ENCODE measurements around the gene SLC2A4.

The SLC2A4 gene

GRCh38 chr17:7279448-7279847, 2.1 kb upstream of the SLC2A4 start:
- DNase-seq (ENCODE audit: low read depth in 2 of 2), result no peak

- peak; percentile 71 to 74 for DNase-seq (ENCODE audit: low read depth in 2 of 2)
Observed at GRCh38 chr17:7280519-7281073, 922 bp upstream of the SLC2A4 start.

- DNase-seq (ENCODE audit: low read depth in 2 of 2), result no peak
Observed at GRCh38 chr17:7281953-7282751, 634 bp downstream of the SLC2A4 start.

GRCh38 chr17:7282752-7283321, 1.3 kb downstream of the SLC2A4 start:
- no peak for DNase-seq (ENCODE audit: low read depth in 2 of 2)

- DNase-seq (ENCODE audit: low read depth in 2 of 2), result no peak
Observed at GRCh38 chr17:7283471-7284216, 2.1 kb downstream of the SLC2A4 start.

- no peak for DNase-seq (ENCODE audit: low read depth in 2 of 2)
Observed at GRCh38 chr17:7284911-7285310, 3.4 kb downstream of the SLC2A4 start.

- DNase-seq (ENCODE audit: low read depth in 2 of 2), result no peak
Observed at GRCh38 chr17:7285679-7286078, 4.2 kb downstream of the SLC2A4 start.

GRCh38 chr17:7289256-7290032, 7.9 kb downstream of the SLC2A4 start:
- DNase-seq (ENCODE audit: low read depth in 2 of 2), result no peak

GRCh38 chr17:7290166-7290565, 8.6 kb downstream of the SLC2A4 start:
- no peak for DNase-seq (ENCODE audit: low read depth in 2 of 2)

- no peak for DNase-seq (ENCODE audit: low read depth in 2 of 2)
Observed at GRCh38 chr17:7290685-7291084, 9.2 kb downstream of the SLC2A4 start.

GRCh38 chr17:7292194-7292593, 10.7 kb downstream of the SLC2A4 start:
- no peak for DNase-seq (ENCODE audit: low read depth in 2 of 2)

GRCh38 chr17:7292729-7293128, 11.2 kb downstream of the SLC2A4 start:
- no peak for DNase-seq (ENCODE audit: low read depth in 2 of 2)

GRCh38 chr17:7293159-7293558, 11.6 kb downstream of the SLC2A4 start:
- DNase-seq (ENCODE audit: low read depth in 2 of 2), result no peak

- DNase-seq (ENCODE audit: low read depth in 2 of 2), result no peak
Observed at GRCh38 chr17:7293816-7294613, 12.5 kb downstream of the SLC2A4 start.

- peak; percentile 70 to 81 for DNase-seq (ENCODE audit: low read depth in 2 of 2)
Observed at GRCh38 chr17:7294614-7295153, 13.2 kb downstream of the SLC2A4 start, which contains the start of gene YBX2. TSS of gene YBX2 (minus strand) at chr17:7294639. CDS start at chr17:7294500, 139 bp downstream.

GRCh38 chr17:7295230-7296180, 14.0 kb downstream of the SLC2A4 start:
- no peak for DNase-seq (ENCODE audit: low read depth in 2 of 2)

- DNase-seq (ENCODE audit: low read depth in 2 of 2), result peak; percentile 60 to 61
Observed at GRCh38 chr17:7296189-7296861, 14.8 kb downstream of the SLC2A4 start.

- no peak for DNase-seq (ENCODE audit: low read depth in 2 of 2)
Observed at GRCh38 chr17:7304179-7304578, 22.7 kb downstream of the SLC2A4 start.

Measured in stimulated activated CD8-positive, alpha-beta memory T cell treated with anti-CD3 and anti-CD28 coated beads, Interleukin-15, amount 100 ng/mL, for 48 hours (primary cell).